ENCODE measurements around the gene SLC4A8. TPM values are rescaled to one million over a fixed set of nuclear protein-coding genes. Genes with fewer than 3 reads are reported as not detected.
A peak's percentile ranks its signal among the peaks of the same experiment; 100 is the strongest.

SLC4A8 gene
- total and polyA plus RNA-seq, 2 donors (not counting 3 experiments of a cell fraction or from before 2014, with no cell fraction given), result 4.7 to 9.7 TPM

GRCh38 chr12:51531978-51532497 lies 107.4 kb downstream of the SLC4A8 start:
- no peaks in the 10 kb centered on the region for H3K9me1 ChIP-seq (replicated peaks; ENCODE audit: control insufficient read depth, extremely low read depth, insufficient read depth, low read length)
- POLR2A ChIA-PET, result no interaction called here
- peaks cover 2 to 3% of the 10 kb centered on the region in 2 experiments for H3K27me3 ChIP-seq (ENCODE audit: control insufficient read depth in 2 of 2, insufficient read depth in 2 of 2, low read length in 2 of 2)
- intact Hi-C loops (cut with micrococcal nuclease) (loop anchor here (1.0 to 2.0 kb wide), 4 partner anchors 111 to 343 kb away; a partner anchor contains a TSS), dilution Hi-C loops (cut with MboI; ENCODE audit: extremely low pct_ligation_motif_present, low sequenced_read_pairs) (no loop called here)
- no peaks in the 10 kb centered on the region for H4K20me1 ChIP-seq (replicated peaks; ENCODE audit: control insufficient read depth, extremely low read depth, insufficient read depth, low read length)
- H3K27ac ChIP-seq (ENCODE audit: insufficient read depth, low read depth, low read length), result no peak overlapping the region
- no peaks in the 10 kb centered on the region for H3K4me1 ChIP-seq (ENCODE audit: control insufficient read depth, extremely low read depth, insufficient read depth, low read length)
- no TSS peak for BruUV-seq (replicated peaks)
- H3K4me2 ChIP-seq (ENCODE audit: insufficient read depth, low read length), result no peak overlapping the region
- CTCF ChIA-PET, result interaction anchor here (0.6 to 4.8 kb wide), 32 partner anchors 9 to 343 kb away, joined by 3 to 140 read pairs (median 4); partner anchors contain the start of gene SLC4A8
- no peak overlapping the region for H3K9ac ChIP-seq (replicated peaks; ENCODE audit: extremely low read depth, insufficient read depth, low read length)
- DNase-seq (ENCODE audit: low read depth, low spot score) (peak; percentile 73), FAIRE-seq (peak; percentile 96)
- TF ChIP-seq MAX (IDR thresholded peaks at IDR 0.05; ENCODE audit: insufficient read depth, insufficient read length), result no peak
- peak; percentile 82 to 90 for TF ChIP-seq CTCF (IDR thresholded peaks at IDR 0.05; ENCODE audit: extremely low read depth in 1 of 2, insufficient read depth in 1 of 2, low read depth in 1 of 2, low read length in 2 of 2)
- no peak for TF ChIP-seq GATA2 (IDR thresholded peaks at IDR 0.05; ENCODE audit: insufficient read depth, insufficient read length, low read depth, low read length)
- H3K79me2 ChIP-seq (ENCODE audit: control insufficient read depth, insufficient read depth, low read length), result no peaks in the 10 kb centered on the region
- H3K36me3 ChIP-seq (ENCODE audit: control insufficient read depth in 2 of 2, extremely low read depth in 1 of 2, insufficient read depth in 2 of 2, low read length in 2 of 2), result no peaks in the 10 kb centered on the region
- no peaks in the 10 kb centered on the region for H3K9me3 ChIP-seq (replicated peaks; ENCODE audit: control insufficient read depth, insufficient read depth, low read length)
- peak overlapping the region; percentile 55 for H2AFZ ChIP-seq (ENCODE audit: low read depth, low read length)
- no peak overlapping the region for H3K4me3 ChIP-seq (replicated peaks in 1 of 3; ENCODE audit: insufficient read depth in 1 of 3, low read depth in 1 of 3, low read length in 3 of 3)

- no peak overlapping the region for H2AFZ ChIP-seq (ENCODE audit: low read depth, low read length)
- no peak overlapping the region for H3K27ac ChIP-seq (ENCODE audit: insufficient read depth, low read depth, low read length)
- no TSS peak for BruUV-seq (replicated peaks)
- peak; percentile 32 for DNase-seq (ENCODE audit: low read depth, low spot score)
- POLR2A ChIA-PET, result interaction anchor here (1.1 kb wide), 1 partner anchor 20 kb away, joined by 7 read pairs; no protein-coding TSS in a partner anchor
- H3K4me3 ChIP-seq (replicated peaks in 1 of 3; ENCODE audit: insufficient read depth in 1 of 3, low read depth in 1 of 3, low read length in 3 of 3), result no peak overlapping the region
- H3K79me2 ChIP-seq (ENCODE audit: control insufficient read depth, insufficient read depth, low read length), result no peaks in the 10 kb centered on the region
- no peak overlapping the region for H3K9ac ChIP-seq (replicated peaks; ENCODE audit: extremely low read depth, insufficient read depth, low read length)
- peaks cover 2 to 3% of the 10 kb centered on the region in 2 experiments for H3K27me3 ChIP-seq (ENCODE audit: control insufficient read depth in 2 of 2, insufficient read depth in 2 of 2, low read length in 2 of 2)
- H3K9me3 ChIP-seq (replicated peaks; ENCODE audit: control insufficient read depth, insufficient read depth, low read length), result no peaks in the 10 kb centered on the region
- intact Hi-C loops (cut with micrococcal nuclease), result loop anchor here (1.0 to 2.0 kb wide), 2 partner anchors 145 to 341 kb away; no protein-coding TSS in a partner anchor
- H4K20me1 ChIP-seq (replicated peaks; ENCODE audit: control insufficient read depth, extremely low read depth, insufficient read depth, low read length), result no peaks in the 10 kb centered on the region
- FAIRE-seq, result no peak
- no peak overlapping the region for H3K4me2 ChIP-seq (ENCODE audit: insufficient read depth, low read length)
- CTCF ChIA-PET, result interaction anchor here (0.6 to 4.8 kb wide), 20 partner anchors 12 to 486 kb away, joined by 3 to 140 read pairs (median 4); partner anchors contain the start of genes SCN8A and SLC4A8
- H3K36me3 ChIP-seq (ENCODE audit: control insufficient read depth in 2 of 2, extremely low read depth in 1 of 2, insufficient read depth in 2 of 2, low read length in 2 of 2), result no peaks in the 10 kb centered on the region
- H3K9me1 ChIP-seq (replicated peaks; ENCODE audit: control insufficient read depth, extremely low read depth, insufficient read depth, low read length), result no peaks in the 10 kb centered on the region
- no peaks in the 10 kb centered on the region for H3K4me1 ChIP-seq (ENCODE audit: control insufficient read depth, extremely low read depth, insufficient read depth, low read length)
- TF ChIP-seq GATA2 (IDR thresholded peaks at IDR 0.05; ENCODE audit: insufficient read depth, insufficient read length, low read depth, low read length) (no peak), POLR2A (IDR thresholded peaks at IDR 0.05; ENCODE audit: low read depth, low read length) (no peak), POLR2AphosphoS5 (IDR thresholded peaks at IDR 0.05; ENCODE audit: insufficient read depth, low read depth, low read length) (no peak), FOS (IDR thresholded peaks at IDR 0.05; ENCODE audit: borderline replicate concordance, insufficient read depth, low read length) (no peak), CTCF (IDR thresholded peaks at IDR 0.05; ENCODE audit: extremely low read depth in 1 of 2, insufficient read depth in 1 of 2, low read depth in 1 of 2, low read length in 2 of 2) (no peak), EZH2 (IDR thresholded peaks at IDR 0.05; ENCODE audit: borderline replicate concordance, low read depth, low read length, severe bottlenecking) (no peak), MAX (IDR thresholded peaks at IDR 0.05; ENCODE audit: insufficient read depth, insufficient read length) (no peak), MYC (IDR thresholded peaks at IDR 0.05; ENCODE audit: low read depth, low read length) (no peak), JUN (IDR thresholded peaks at IDR 0.05; ENCODE audit: borderline replicate concordance, insufficient read depth, insufficient read length, low read depth) (no peak)
- dilution Hi-C loops (cut with MboI; ENCODE audit: extremely low pct_ligation_motif_present, low sequenced_read_pairs), result no loop called here
These were observed 109.2 kb downstream of the SLC4A8 start for GRCh38 chr12:51533799-51534198.
